ENCODE measurements around the gene TTC7B. TPM values are rescaled to one million over a fixed set of nuclear protein-coding genes. Genes with fewer than 3 reads are reported as not detected.

TTC7B gene
- total and polyA plus RNA-seq, 2 of the 8 experiments (the other 6 are each of a cell fraction or from before 2014, with no cell fraction given): 23.7 to 34.0 TPM

GRCh38 chr14:90582166-90582565, 234.1 kb downstream of the TTC7B start (continued):
- no peak for TF ChIP-seq CBX5 (IDR thresholded peaks at IDR 0.05; ENCODE audit: low read depth, low read length)
- TF ChIP-seq GTF2F1 (IDR thresholded peaks at IDR 0.05; ENCODE audit: borderline replicate concordance, low read depth, low read length): no peak
- TF ChIP-seq GABPA (IDR thresholded peaks at IDR 0.05; ENCODE audit: borderline replicate concordance, insufficient read depth, low read length): no peak
- TF ChIP-seq TAF1 (IDR thresholded peaks at IDR 0.05; ENCODE audit: low read depth, low read length): no peak
- no peak for TF ChIP-seq JUN (IDR thresholded peaks at IDR 0.05; ENCODE audit: low read depth, low read length)
- TF ChIP-seq CHD1 (IDR thresholded peaks at IDR 0.05; ENCODE audit: low read depth, low read length): no peak
- TF ChIP-seq, protein P1, sequence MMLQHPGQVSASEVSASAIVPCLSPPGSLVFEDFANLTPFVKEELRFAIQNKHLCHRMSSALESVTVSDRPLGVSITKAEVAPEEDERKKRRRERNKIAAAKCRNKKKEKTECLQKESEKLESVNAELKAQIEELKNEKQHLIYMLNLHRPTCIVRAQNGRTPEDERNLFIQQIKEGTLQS (IDR thresholded peaks at IDR 0.05; ENCODE audit: insufficient read depth, low read depth, low read length): no peak
- no peak for TF ChIP-seq TBP (IDR thresholded peaks at IDR 0.05; ENCODE audit: low read depth, low read length)
